Muscle of arm (tissue), 12 donors: ENCODE data around the gene DOCK9. TPM values are rescaled to one million over a fixed set of nuclear protein-coding genes. Genes with fewer than 3 reads are reported as not detected.

Source experiments
- DNase-seq: peaks from one replicate; pipeline ENCODE4 v3.0.0-alpha.2; 2013
- polyA plus RNA-seq, 12 donors: library from polyadenylated mRNA; unstranded; fragments of 120-200 nt; gene quantifications; one replicate each; pipeline ENCODE4 v1.2.1, GENCODE V29; 2013; ENCODE audit not compliant: insufficient read length in 12 of 12

The DOCK9 gene
- polyA plus RNA-seq, 12 donors = 82.7 to 152 (median 108) TPM; not detected in 1

DNA sequence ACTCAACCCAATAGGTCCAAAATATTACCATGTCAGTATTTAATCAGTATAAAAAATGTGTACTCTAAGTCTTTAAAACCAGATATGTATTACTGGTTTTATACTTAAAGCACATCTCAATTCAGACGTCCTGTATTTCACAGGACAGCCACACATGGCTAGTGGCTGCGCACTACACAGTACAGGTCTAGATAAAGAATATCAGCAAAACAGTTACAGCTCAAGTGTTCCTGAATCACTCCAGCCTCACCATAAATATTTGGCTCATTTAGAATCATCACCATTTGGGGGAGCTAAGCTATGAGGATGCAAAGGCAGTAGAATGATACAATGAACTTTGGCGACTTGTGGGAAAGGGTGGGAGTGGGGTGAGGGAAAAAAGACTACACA, 89.0 kb downstream of the DOCK9 start:
- no peak for DNase-seq

GRCh38 chr13:98888222-98888889, 89.5 kb downstream of the DOCK9 start:
- DNase-seq = no peak

- no peak for DNase-seq
Measured at GRCh38 chr13:98886587-98887230, 91.2 kb downstream of the DOCK9 start.

DNA sequence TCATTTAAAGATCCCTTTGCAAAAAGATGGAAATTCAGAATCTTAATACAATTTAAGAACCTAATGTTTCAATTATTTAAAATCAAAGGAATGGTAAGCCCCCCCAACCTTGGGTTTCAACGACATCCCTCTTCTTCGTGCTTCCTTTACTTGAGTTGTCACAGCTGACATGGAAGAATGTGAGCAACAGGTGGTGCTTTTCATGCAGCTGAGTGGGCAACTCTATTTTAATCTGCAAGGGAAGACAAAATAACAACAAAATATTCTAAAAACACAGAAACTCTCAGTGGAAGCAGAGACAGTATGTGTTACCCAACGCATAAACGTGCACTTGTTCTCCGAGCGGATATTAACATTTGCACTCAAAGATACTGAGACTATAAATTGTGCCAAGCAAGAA, 92.3 kb downstream of the DOCK9 start:
- DNase-seq = no peak

- DNase-seq = no peak
Measured at GRCh38 chr13:98883998-98884397, 93.9 kb downstream of the DOCK9 start.

DNA sequence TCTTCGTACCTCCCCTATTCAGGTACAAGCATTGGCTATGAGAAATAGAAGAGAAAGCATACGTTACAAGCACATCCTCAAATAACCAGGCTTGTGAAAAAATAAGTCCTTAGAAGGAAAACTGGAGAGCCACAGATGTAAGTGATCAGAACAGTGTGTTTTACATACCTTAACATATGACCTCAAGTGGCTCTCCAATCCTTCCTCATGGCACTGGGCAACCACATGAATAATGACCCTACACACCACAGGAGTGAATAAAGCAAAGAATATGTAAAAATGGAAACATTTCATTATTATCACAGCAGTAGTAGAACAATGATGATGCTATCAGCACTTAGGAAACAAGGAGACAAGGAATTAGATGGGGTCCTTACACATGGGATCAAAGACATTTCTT, 96.5 kb downstream of the DOCK9 start:
- no peak for DNase-seq

- no peak for DNase-seq
Measured at GRCh38 chr13:98880677-98881076, 97.2 kb downstream of the DOCK9 start.

DNA sequence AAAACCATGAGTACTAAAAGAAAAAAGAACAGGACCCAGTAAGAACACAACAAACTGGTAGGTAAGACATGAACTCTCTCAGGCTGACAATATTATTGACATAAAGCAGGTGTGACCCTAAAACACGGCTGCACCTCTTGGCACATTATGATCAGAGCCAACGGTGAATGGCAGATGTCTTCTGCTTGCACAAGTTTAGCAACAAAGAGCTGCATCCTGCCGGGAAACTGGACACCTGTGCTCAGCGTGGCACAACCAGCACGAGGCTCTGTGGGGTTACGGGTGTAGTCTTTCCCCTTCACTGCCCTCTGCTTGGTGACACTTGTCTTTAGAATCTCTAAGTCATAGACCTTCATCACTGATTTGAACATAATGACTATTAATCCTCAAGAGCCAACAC, 97.9 kb downstream of the DOCK9 start:
- no peak for DNase-seq

- DNase-seq = no peak
Measured at GRCh38 chr13:98879127-98879520, 98.7 kb downstream of the DOCK9 start.

DNA sequence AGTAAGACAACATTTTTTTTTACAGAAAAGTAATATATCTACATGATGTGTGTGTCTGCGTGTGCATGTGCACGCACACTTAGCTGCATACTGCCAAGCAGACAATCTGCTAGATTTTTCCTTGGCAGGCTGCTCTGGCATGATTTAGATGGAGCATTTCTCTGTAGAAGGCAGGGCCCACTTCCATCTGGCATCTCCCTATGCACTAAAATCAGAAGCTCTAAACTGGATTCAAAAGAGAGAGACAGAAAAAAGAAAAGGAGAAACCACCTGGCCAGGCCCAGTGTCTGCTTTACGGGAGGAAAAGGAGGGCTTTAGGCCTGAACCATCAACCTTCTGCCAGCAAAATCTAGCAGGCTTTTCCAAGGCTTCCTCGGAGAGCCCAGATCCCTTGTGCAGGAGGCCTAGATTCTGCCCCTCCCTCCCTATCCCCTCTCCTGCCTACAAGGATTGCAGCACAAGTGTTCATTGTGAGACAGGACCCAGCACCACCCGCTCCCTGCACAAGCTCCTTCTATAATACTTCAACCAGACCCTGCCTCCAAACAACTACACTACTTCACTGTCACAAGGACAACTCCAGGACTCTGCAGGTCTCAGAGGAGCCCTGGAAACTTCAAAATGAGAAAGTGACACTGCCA, 99.3 kb downstream of the DOCK9 start:
- DNase-seq = peak; percentile 58

GRCh38 chr13:98877936-98878335, 99.9 kb downstream of the DOCK9 start:
- no peak for DNase-seq

DNA sequence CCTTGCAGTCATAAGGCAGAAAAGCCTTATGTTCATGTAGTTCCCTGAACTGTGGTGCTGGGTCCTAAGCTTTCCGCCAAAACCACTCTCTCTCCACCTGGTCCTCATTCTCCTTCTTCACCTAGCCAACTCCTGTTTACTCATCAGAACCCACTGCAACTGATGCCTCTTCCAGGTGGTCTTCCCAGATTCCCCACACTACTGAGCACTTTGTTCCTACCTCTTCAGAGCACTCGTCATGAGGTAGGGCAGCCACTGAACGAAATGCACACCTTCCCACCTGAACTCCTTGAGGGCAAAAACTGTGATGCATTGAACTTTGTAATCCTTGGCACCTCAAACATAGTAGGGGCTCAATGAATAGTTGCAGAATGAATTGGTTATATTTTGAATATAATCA, 100.4 kb downstream of the DOCK9 start:
- DNase-seq = no peak

DNA sequence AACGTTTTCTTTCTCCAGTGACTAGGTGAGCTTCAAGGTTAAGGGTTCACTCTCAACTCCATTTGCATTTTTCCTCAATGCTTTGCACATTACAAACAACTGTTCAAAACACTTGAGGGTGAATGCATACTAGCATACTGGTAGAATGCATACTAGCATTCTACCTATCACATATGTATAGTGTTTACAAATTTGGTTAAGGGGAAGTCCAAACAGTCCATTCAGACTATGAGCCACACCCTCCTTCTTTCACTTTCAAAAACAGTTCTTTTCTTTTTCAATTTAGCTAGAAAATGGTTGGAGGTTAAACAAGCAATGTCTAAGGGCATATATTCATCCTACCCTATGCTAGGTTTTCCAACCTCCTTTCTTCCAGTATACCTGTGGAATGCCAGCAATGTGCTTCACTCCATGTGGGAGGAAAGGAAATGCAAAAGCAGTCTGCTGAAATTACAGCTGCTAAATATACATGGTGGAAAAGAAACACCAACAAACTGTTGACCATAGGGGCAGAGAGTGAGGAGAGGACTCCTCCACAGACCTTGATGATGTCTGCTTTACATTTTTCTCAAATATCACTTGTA, 102.6 kb downstream of the DOCK9 start:
- DNase-seq = no peak

DNA sequence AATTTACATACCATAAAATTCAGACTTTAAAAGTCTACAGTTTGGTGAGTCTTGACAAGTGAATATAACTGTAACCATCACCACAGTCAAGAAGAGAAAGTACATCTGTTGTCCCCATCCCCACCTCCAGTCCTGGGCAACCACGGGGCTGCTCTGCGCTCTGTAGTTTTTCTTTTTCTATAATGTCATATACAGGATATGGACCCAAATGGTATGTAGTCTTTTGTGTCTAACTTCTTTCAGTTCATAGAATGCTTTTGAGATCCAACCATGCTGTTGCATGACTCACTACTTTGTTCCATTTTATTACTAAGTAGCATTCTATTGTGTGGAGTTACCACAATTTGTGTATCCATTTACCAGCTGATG, 103.9 kb downstream of the DOCK9 start:
- DNase-seq = no peak

- no peak for DNase-seq
Measured at GRCh38 chr13:98873377-98874028, 104.4 kb downstream of the DOCK9 start.

- no peak for DNase-seq
Measured at GRCh38 chr13:98871727-98872126, 106.1 kb downstream of the DOCK9 start.

DNA sequence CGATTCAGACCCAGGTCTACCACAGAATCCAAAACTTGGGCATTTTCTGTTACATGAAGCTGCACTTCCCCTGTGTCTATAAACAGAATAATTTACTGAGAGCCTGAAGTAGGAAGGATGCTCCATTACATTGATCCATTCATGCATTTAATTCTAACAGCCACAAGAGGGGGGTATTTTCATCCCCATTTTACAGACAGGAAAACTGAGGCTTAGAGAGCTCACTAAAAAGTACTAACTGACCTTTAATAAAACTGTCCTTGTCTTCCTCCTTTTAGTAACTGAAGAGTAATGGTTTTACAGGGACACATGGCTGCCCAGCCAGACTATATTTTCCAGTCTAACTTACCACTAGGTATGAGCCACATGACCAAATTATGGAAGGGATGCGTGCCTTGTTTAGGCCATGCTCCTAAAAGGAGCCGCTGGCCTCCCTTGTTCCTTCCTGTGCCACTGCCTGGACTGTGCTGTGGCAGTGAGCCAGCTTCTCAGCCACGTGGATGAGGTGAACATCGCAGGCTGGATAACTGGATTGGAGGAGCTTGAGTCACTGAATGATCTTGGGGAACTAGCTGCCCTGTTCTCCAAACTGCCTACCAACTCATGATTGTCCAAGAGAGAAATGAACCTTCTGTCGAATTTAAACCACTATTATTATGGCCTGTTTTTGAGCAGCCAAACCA, 108.3 kb downstream of the DOCK9 start:
- no peak for DNase-seq

- no peak for DNase-seq
Measured at GRCh38 chr13:98868932-98869331, 108.9 kb downstream of the DOCK9 start.

DNA sequence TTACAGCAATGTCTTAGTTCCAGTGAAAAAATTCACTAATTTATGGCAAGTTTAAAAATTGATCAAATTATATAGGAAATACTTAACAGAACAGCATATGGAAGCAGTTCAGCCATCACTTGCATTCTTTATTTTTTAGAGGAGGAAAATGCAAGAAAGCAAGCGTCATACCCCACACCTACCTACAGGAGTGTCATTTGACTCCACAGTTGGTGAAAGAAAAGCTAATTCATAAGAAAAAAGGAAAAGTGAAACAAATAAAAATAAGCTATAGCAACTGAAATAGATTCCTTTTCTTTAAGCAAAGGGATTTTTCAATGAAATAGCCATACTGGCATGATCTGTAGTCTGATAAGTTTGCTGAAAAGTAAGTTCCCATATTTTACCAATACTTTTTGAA, 111.0 kb downstream of the DOCK9 start:
- no peak for DNase-seq

- no peak for DNase-seq
Measured at GRCh38 chr13:98860491-98860890, 117.4 kb downstream of the DOCK9 start.

- no peak for DNase-seq
Measured at GRCh38 chr13:98858191-98858590, 119.7 kb downstream of the DOCK9 start.

DNA sequence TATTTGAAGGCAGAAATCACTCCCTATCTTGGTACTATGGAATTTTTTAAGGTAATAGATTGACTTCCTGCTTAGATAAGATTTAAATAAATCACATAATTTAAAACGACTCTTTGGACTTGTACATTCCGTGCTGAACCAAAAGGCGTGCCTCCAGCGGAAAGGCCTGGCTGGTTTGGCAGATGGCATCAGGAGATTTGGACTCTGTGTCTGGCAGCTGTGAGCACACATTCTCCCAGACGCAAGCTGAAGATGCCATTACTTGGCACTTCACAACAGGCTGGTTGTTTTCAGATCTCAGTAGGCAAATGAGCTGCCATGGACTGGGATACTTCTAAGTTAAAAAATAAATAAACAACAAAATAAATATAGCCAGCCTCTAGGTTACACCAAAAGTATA, 120.9 kb downstream of the DOCK9 start:
- no peak for DNase-seq
